GM12878 (cell line): ENCODE measurements around the gene SUSD6. TPM values are rescaled to one million over a fixed set of nuclear protein-coding genes. Genes with fewer than 3 reads are reported as not detected.

Experiments used
- ATAC-seq: fragments of 200-7000 bp; cut with Tn5 transposase; 3 replicates; pipeline ENCODE4 v1.9.1; 2020; ENCODE audit warnings: mild to moderate bottlenecking, moderate library complexity
- BruUV-seq: library from RNA; stranded (reverse); fragments of 400-500 nt; replicated peaks from 2 replicates; lab custom pipeline; 2021; lab: Mats Ljungman, UMichigan
- CTCF ChIA-PET: fragments of 300-600 bp; sonication (Branson Sonifier 250); formaldehyde crosslinking; extraction: SDS; loops from one replicate; lab custom pipeline; 2021; ENCODE audit warnings: inconsistent platforms; lab: Yijun Ruan, JAX
- POLR2A ChIA-PET: fragments of 350-600 bp; formaldehyde crosslinking; extraction: SDS; loops from one replicate; lab custom pipeline; 2021; ENCODE audit warnings: inconsistent platforms; lab: Charles Lee
- RAD21 ChIA-PET: fragments of 300-600 bp; sonication (Branson Sonifier 250); formaldehyde crosslinking; loops from one replicate; lab custom pipeline; 2023; ENCODE audit warnings: antibody characterized with exemption; ENCODE audit not compliant: unreplicated experiment; lab: Charles Lee
- SMC1A ChIA-PET: fragments of 300-600 bp; sonication (Branson Sonifier 250); formaldehyde crosslinking; loops from one replicate; lab custom pipeline; 2023; ENCODE audit not compliant: unreplicated experiment, uncharacterized antibody; lab: Charles Lee
- DNase-seq: peaks from one replicate; pipeline ENCODE4 v3.0.0-alpha.2; 2011; ENCODE audit warnings: low read depth, low spot score
- FAIRE-seq: peaks from 3 replicates; lab custom pipeline; 2011; peaks lifted over from hg19 to GRCh38; lab: Jason Lieb, UNC
- H2AFZ ChIP-seq: 2 replicates; pipeline ENCODE4 v1.6.0; 2011; ENCODE audit warnings: low read depth, low read length, control low read depth; ENCODE audit not compliant: control insufficient read depth
- H3K27ac ChIP-seq: 2 replicates; pipeline ENCODE4 v1.5.1; 2011; ENCODE audit warnings: control low read depth; ENCODE audit not compliant: control insufficient read depth, insufficient read depth
- H3K27me3 ChIP-seq, 2 experiments: replicated peaks in 1 of 2; 2 replicates each; pipeline versions ENCODE4 v1.6.0 to v1.6.1; 2011; ENCODE audit warnings: low read length in 1 of 2; ENCODE audit not compliant: control insufficient read depth in 2 of 2, insufficient read depth in 2 of 2
- H3K36me3 ChIP-seq, 2 experiments: 2 replicates each; pipeline ENCODE4 v1.5.1; 2011; ENCODE audit warnings: low read length in 1 of 2; ENCODE audit not compliant: control insufficient read depth in 2 of 2, insufficient read depth in 2 of 2
- H3K4me1 ChIP-seq: 2 replicates; pipeline ENCODE4 v1.6.1; 2011; ENCODE audit warnings: mild to moderate bottlenecking, low read length, moderate library complexity, mixed read lengths; ENCODE audit not compliant: control insufficient read depth, insufficient read depth
- H3K4me2 ChIP-seq: 2 replicates; pipeline ENCODE4 v1.6.0; 2011; ENCODE audit warnings: control low read depth; ENCODE audit not compliant: control insufficient read depth, insufficient read depth
- H3K4me3 ChIP-seq: fragments of 200-600 bp; sonication (generic); 2 replicates; pipeline ENCODE4 v1.5.1; 2016
- H3K79me2 ChIP-seq: 2 replicates; pipeline ENCODE4 v1.6.0; 2011; ENCODE audit warnings: low read length; ENCODE audit not compliant: control insufficient read depth, insufficient read depth
- H3K9ac ChIP-seq: 2 replicates; pipeline ENCODE4 v1.8.0; 2011; ENCODE audit warnings: low read length, control low read depth, mixed read lengths; ENCODE audit not compliant: control insufficient read depth, insufficient read depth
- H3K9me3 ChIP-seq: replicated peaks from 3 replicates; pipeline ENCODE4 v1.5.1; 2011; ENCODE audit warnings: mild to moderate bottlenecking, low read length; ENCODE audit not compliant: control insufficient read depth, insufficient read depth
- H4K20me1 ChIP-seq: 2 replicates; pipeline ENCODE4 v1.6.0; 2011; ENCODE audit not compliant: control insufficient read depth, insufficient read depth
- BHLHE40 ChIP-seq, 2 experiments: fragments of 450-650 bp in 1 of 2; IDR thresholded peaks; 2 replicates each; pipeline ENCODE4 v1.6.1; 2011 to 2017; ENCODE audit warnings: low read depth in 2 of 2, borderline replicate concordance in 1 of 2, improper control_type of control experiment in 1 of 2, low read length in 1 of 2, mild to moderate bottlenecking in 1 of 2
- CHD2 ChIP-seq: IDR thresholded peaks from 2 replicates; pipeline ENCODE4 v1.6.1; 2011; ENCODE audit warnings: low read depth, low read length, improper control_type of control experiment, borderline replicate concordance
- HCFC1 ChIP-seq: fragments of 150-350 bp; IDR thresholded peaks from 2 replicates; pipeline ENCODE4 v1.6.1; 2014; ENCODE audit warnings: low read length
- HDGF ChIP-seq: fragments of 450-650 bp; IDR thresholded peaks from 2 replicates; pipeline ENCODE4 v1.6.1; 2016; ENCODE audit warnings: antibody characterized with exemption
- JUND ChIP-seq: IDR thresholded peaks from 2 replicates; pipeline ENCODE4 v1.6.1; 2012; ENCODE audit warnings: low read depth, mild to moderate bottlenecking, low read length, improper control_type of control experiment, moderate library complexity
- NRF1 ChIP-seq: conservative IDR thresholded peaks from 2 replicates; pipeline ENCODE4 v1.6.1; 2011; ENCODE audit warnings: mild to moderate bottlenecking, low read depth, low read length, improper control_type of control experiment
- PAX5 ChIP-seq: IDR thresholded peaks from 2 replicates; pipeline ENCODE4 v1.6.1; 2011; ENCODE audit warnings: low read depth, low read length, borderline replicate concordance
- POLR2A ChIP-seq: IDR thresholded peaks from 2 replicates; pipeline ENCODE4 v1.6.1; 2011; ENCODE audit warnings: low read depth, mild to moderate bottlenecking, low read length
- SIN3A ChIP-seq: IDR thresholded peaks from 2 replicates; pipeline ENCODE4 v1.6.1; 2012; ENCODE audit warnings: low read depth, low read length, improper control_type of control experiment
- SMC3 ChIP-seq: IDR thresholded peaks from 2 replicates; pipeline ENCODE4 v1.6.1; 2011; ENCODE audit warnings: low read length, improper control_type of control experiment, borderline replicate concordance
- TARDBP ChIP-seq: IDR thresholded peaks from 2 replicates; pipeline ENCODE4 v1.6.1; 2016; ENCODE audit warnings: borderline replicate concordance
- TBL1XR1 ChIP-seq: IDR thresholded peaks from 2 replicates; pipeline ENCODE4 v1.6.1; 2012; ENCODE audit warnings: low read depth, low read length, improper control_type of control experiment
- TCF12 ChIP-seq: IDR thresholded peaks from 2 replicates; pipeline ENCODE4 v1.6.1; 2011; ENCODE audit warnings: low read depth, mild to moderate bottlenecking, low read length
- TCF3 ChIP-seq: IDR thresholded peaks from 2 replicates; pipeline ENCODE4 v1.6.1; 2012; ENCODE audit warnings: low read depth, mild to moderate bottlenecking, low read length, borderline replicate concordance; ENCODE audit not compliant: insufficient read depth
- WRNIP1 ChIP-seq: IDR thresholded peaks from 2 replicates; pipeline ENCODE4 v1.6.1; 2011; ENCODE audit warnings: low read depth, low read length, improper control_type of control experiment, borderline replicate concordance
- YBX1 ChIP-seq: fragments of 450-650 bp; IDR thresholded peaks from 2 replicates; pipeline ENCODE4 v1.6.1; 2016; ENCODE audit warnings: antibody characterized with exemption
- ZNF274 ChIP-seq: IDR thresholded peaks from one replicate; pipeline ENCODE4 v1.8.0; 2011; ENCODE audit not compliant: insufficient read length, insufficient read depth
- WGBS: methylation state at CpG from one replicate; pipeline ENCODE4 v1.1.6; 2016; ENCODE audit warnings: low lambda C conversion rate; ENCODE audit not compliant: insufficient replicate concordance, insufficient coverage; ENCODE audit errors: missing lambda C conversion rate; 5-methylcytosine and 5-hydroxymethylcytosine counted together
- in situ Hi-C: fragments of 300-500 bp; cut with MboI; formaldehyde crosslinking; loops from 9 replicates; pipeline ENCODE4 v1.14.3; 2018; ENCODE audit warnings: mixed read lengths
- intact Hi-C: fragments of 100-400 bp; cut with micrococcal nuclease; formaldehyde crosslinking; loops from one replicate; pipeline ENCODE4 v1.14.2; 2022; ENCODE audit not compliant: unreplicated experiment
- polyA plus RNA-seq, 11 experiments: library from polyadenylated mRNA; depleted of rRNA in 4 of 11; unstranded in 6 of 11; stranded (reverse) in 5 of 11; fragments of >200 nt; fragmentation: Nextera tagmentation in 4 of 11; fragmentation: Illumina TruSeq in 1 of 11; extraction: Ambion mirVana in 4 of 11; extraction: Trizol in 1 of 11; gene quantifications; 1 replicate in 1 of 11; 2 replicates in 10 of 11; pipeline versions ENCODE4 v1.2.1 to v1.2.3, GENCODE V29; 2011 to 2016; ENCODE audit warnings: inconsistent platforms in 2 of 11, missing spikeins in 2 of 11, low read depth in 1 of 11
- total RNA-seq, 4 experiments: library from RNA; depleted of rRNA in 3 of 4; stranded (reverse); fragments of >200 nt in 3 of 4; fragmentation: Illumina TruSeq in 1 of 4; extraction: Trizol in 1 of 4; gene quantifications; 2 replicates each; pipeline versions ENCODE4 v1.2.1 to v1.2.3, GENCODE V29; 2013 to 2021

Gene SUSD6
- total and polyA plus RNA-seq, 10 of the 15 experiments (the other 5 are each of a cell fraction or from before 2014, with no cell fraction given) = 6.6 to 39.8 (median 20.2) TPM

- H3K27me3 ChIP-seq = no peaks in the 10 kb centered on the region
- H3K79me2 ChIP-seq = peaks cover 96% of the 10 kb centered on the region
- RAD21 ChIA-PET = interaction anchor here (0.7 kb wide), 1 partner anchor 29 kb away, joined by 3 read pairs; no protein-coding TSS in a partner anchor
- H3K36me3 ChIP-seq = peaks cover 1 to 19% of the 10 kb centered on the region in 2 experiments; a peak in 3 of 4 replicates
- no peak overlapping the region for H3K4me2 ChIP-seq
- H2AFZ ChIP-seq = no peak overlapping the region
- BruUV-seq = no TSS peak
- no peaks in the 10 kb centered on the region for H4K20me1 ChIP-seq
- WGBS = 71% methylated on average over 5 of the region's 5 CpGs
- intact Hi-C loops = no loop called here
- H3K4me3 ChIP-seq = no peak overlapping the region
- H3K4me1 ChIP-seq = peaks cover 45% of the 10 kb centered on the region
- CTCF ChIA-PET = interaction anchor here (0.6 kb wide), 1 partner anchor 78 kb away, joined by 3 read pairs; no protein-coding TSS in a partner anchor
- H3K9ac ChIP-seq = no peak overlapping the region
- in situ Hi-C loops = no loop called here
- peak overlapping the region; percentile 83 for H3K27ac ChIP-seq
- FAIRE-seq (no peak), ATAC-seq (no peak), DNase-seq (no peak)
- TF ChIP-seq SIN3A (no peak), POLR2A (no peak), TCF3 (0 out of 2 replicates have a peak, but pooled peaks have one; percentile 30), TCF12 (peak; percentile 40; the same call in 1 of the 2 replicates)
- POLR2A ChIA-PET = no interaction called here
- SMC1A ChIA-PET = interaction anchor here (1.1 to 11.9 kb wide), 2 partner anchors 9 to 12 kb away, joined by 3 to 336 read pairs; no protein-coding TSS in a partner anchor
- peaks cover 41% of the 10 kb centered on the region for H3K9me3 ChIP-seq
Observed at GRCh38 chr14:69643430-69644200, 32.2 kb downstream of the SUSD6 start.

DNA sequence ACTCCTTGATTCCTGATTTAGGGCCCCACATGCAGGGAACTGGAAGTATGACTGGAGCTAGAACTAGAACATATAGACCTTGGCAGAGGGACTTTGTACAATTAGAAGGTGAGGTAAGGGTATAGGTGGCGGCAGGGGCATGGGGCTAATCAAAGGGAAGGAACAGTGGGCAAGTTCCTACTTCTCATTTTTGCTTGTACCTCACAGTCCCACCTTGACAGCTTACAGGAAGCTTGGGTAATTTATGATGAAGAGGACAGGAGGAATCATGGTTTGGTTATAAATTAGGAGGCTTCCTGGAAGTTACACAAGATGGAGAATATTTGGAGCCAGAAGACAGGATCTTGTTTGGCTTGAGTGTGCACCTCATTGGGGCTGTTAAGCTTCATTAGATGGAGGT lies 33.4 kb downstream of the SUSD6 start:
- intact Hi-C loops = no loop called here
- DNase-seq (no peak), FAIRE-seq (no peak), ATAC-seq (no peak)
- Histone ChIP-seq H3K36me3 (peaks cover 1 to 19% of the 10 kb centered on the region in 2 experiments; a peak in 3 of 4 replicates), H3K27ac (peak overlapping the region; percentile 45; the same call in 1 of the 2 replicates), H3K4me1 (peaks cover 48% of the 10 kb centered on the region), H3K27me3 (no peaks in the 10 kb centered on the region), H3K79me2 (peaks cover 96% of the 10 kb centered on the region), H3K9ac (no peak overlapping the region), H3K4me2 (no peak overlapping the region), H3K4me3 (no peak overlapping the region), H3K9me3 (peaks cover 38% of the 10 kb centered on the region), H2AFZ (no peak overlapping the region), H4K20me1 (no peaks in the 10 kb centered on the region)
- ChIA-PET RAD21 (interaction anchor here (1.2 to 9.9 kb wide), 3 partner anchors 8 to 30 kb away, joined by 4 to 178 read pairs (median 59); partner anchors contain the start of gene SUSD6), CTCF (interaction anchor here (0.6 kb wide), 1 partner anchor 159 kb away, joined by 3 read pairs; no protein-coding TSS in a partner anchor), POLR2A (interaction anchor here (0.6 to 9.8 kb wide), 7 partner anchors 8 to 38 kb away, joined by 3 to 88 read pairs (median 5); no protein-coding TSS in a partner anchor), SMC1A (interaction anchor here (0.6 to 11.9 kb wide), 4 partner anchors 13 to 37 kb away, joined by 3 to 336 read pairs (median 84); partner anchors contain the start of gene SUSD6)
- 93% methylated on average over 1 of the region's 1 CpG for WGBS
- TF ChIP-seq TBL1XR1 (no peak), CHD2 (no peak), NRF1 (no peak), PAX5 (no peak), HDGF (no peak), TARDBP (no peak), ZNF274 (no peak), HCFC1 (no peak), SMC3 (no peak), JUND (no peak), WRNIP1 (no peak), BHLHE40 (IDR thresholded peaks at IDR 0.05; ENCODE audit: borderline replicate concordance in 1 of 2, low read depth in 2 of 2, low read length in 1 of 2) (no peak), POLR2A (no peak), YBX1 (no peak)
- in situ Hi-C loops = no loop called here
- BruUV-seq = no TSS peak
